HepG2 (cell line): ENCODE results near the gene PAN3.

Source experiments
- CREB1 ChIP-seq, 2 experiments: fragments of 450-650 bp in 1 of 2; IDR thresholded peaks; 2 replicates each; pipeline ENCODE4 v1.6.1; 2016 to 2017; ENCODE audit warnings: control low read depth in 1 of 2, mild to moderate bottlenecking in 1 of 2, missing compliant biosample characterization in 1 of 2, missing genetic modification characterization in 1 of 2
- CTCF ChIP-seq: sonication (generic); formaldehyde crosslinking; IDR thresholded peaks from 2 replicates; pipeline ENCODE4 v1.5.0; 2020; ENCODE audit warnings: mild to moderate bottlenecking, missing genetic modification reagents, moderate library complexity
- HCFC1 ChIP-seq: fragments of 150-350 bp; IDR thresholded peaks from 2 replicates; pipeline ENCODE4 v1.6.1; 2014; ENCODE audit warnings: low read depth, low read length
- POLR2AphosphoS5 ChIP-seq: IDR thresholded peaks from 2 replicates; pipeline ENCODE4 v1.6.1; 2012; ENCODE audit warnings: low read depth, low read length
- SMARCE1 ChIP-seq: fragments of 450-650 bp; IDR thresholded peaks from 2 replicates; pipeline ENCODE4 v1.6.1; 2017; ENCODE audit warnings: borderline replicate concordance
- SOX13 ChIP-seq, 3 experiments: fragments of 450-650 bp in 1 of 3; sonication (generic) in 1 of 3; formaldehyde crosslinking in 1 of 3; IDR thresholded peaks in 2 of 3; conservative IDR thresholded peaks in 1 of 3; 2 replicates each; pipeline versions ENCODE4 v1.5.0 to v1.6.1; 2016 to 2020; ENCODE audit warnings: antibody characterized with exemption in 1 of 3, mild to moderate bottlenecking in 1 of 3, missing compliant biosample characterization in 1 of 3, missing genetic modification reagents in 1 of 3, moderate library complexity in 1 of 3
- SRSF1 ChIP-seq: fragments of 200-400 bp; formaldehyde crosslinking; optimal IDR thresholded peaks from 2 replicates; pipeline ENCODE3; 2017; ENCODE audit warnings: mild to moderate bottlenecking, low read depth, low read length, moderate library complexity
- TFDP2 ChIP-seq: sonication (generic); formaldehyde crosslinking; IDR thresholded peaks from 2 replicates; pipeline ENCODE4 v1.4.0; 2020; ENCODE audit warnings: missing genetic modification reagents
- TGIF2 ChIP-seq: IDR thresholded peaks from 2 replicates; pipeline ENCODE4 v1.6.1; 2016; ENCODE audit warnings: control low read depth, missing compliant biosample characterization
- ZNF138 ChIP-seq: sonication (generic); formaldehyde crosslinking; IDR thresholded peaks from 2 replicates; pipeline ENCODE4 v1.5.0; 2020; ENCODE audit warnings: mild to moderate bottlenecking, low read depth, missing genetic modification reagents
- TF ChIP-seq, protein P1 (sequence below): IDR thresholded peaks from 2 replicates; pipeline ENCODE4 v1.6.1; 2012; ENCODE audit warnings: inconsistent platforms
- TF ChIP-seq, protein P2 (sequence below): sonication (generic); formaldehyde crosslinking; IDR thresholded peaks from 2 replicates; pipeline ENCODE4 v1.5.0; 2020; ENCODE audit warnings: mild to moderate bottlenecking, low read depth, missing genetic modification reagents, borderline replicate concordance

DNA sequence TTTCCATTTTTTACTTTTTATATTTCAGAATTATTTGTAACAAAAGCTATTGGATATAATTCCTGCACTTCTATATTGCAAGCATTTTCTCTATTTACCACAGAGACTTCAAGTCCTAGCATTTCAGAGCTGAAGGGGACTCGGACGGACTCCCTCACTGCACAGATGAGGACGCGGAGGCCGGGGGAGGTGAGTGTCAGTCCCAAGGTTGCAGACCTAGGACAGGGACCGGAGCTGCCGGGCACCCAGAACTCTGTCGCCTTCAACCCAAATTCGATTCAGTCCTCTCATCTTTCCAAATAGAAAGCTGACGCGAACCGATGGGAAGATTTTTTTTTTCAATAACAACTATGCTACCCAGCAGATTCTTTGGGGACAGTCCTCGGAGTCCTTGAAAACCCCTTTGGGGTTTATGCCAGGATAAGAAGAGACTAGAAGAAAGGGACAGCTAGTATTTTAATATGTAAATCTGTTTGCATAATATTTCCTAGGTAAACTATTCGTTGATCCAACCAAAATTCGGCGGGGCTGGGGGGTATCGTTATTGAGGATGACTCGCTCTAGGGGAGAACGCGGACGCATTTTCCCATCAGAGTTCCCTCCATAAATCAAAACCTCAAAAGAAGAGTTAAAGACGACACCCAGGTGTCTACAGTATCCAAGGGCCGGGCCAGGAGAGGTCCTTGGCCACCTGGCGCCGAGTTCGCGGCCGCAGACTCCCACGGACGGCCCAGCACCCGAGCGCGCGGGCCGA is 38.8 kb upstream of the PAN3 start:
- TF ChIP-seq, protein P1, sequence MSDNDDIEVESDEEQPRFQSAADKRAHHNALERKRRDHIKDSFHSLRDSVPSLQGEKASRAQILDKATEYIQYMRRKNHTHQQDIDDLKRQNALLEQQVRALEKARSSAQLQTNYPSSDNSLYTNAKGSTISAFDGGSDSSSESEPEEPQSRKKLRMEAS = no peak
- no peak for TF ChIP-seq SRSF1
- TF ChIP-seq SOX13 (IDR thresholded peaks at IDR 0.05) = no peak
- TF ChIP-seq SOX13 (CRISPR knock-in tag; conservative IDR thresholded peaks at IDR 0.05 in 1 of 2, IDR thresholded peaks at IDR 0.05 in 1 of 2) = no peak
- TF ChIP-seq CREB1 (IDR thresholded peaks at IDR 0.05) = no peak
- no peak for TF ChIP-seq CREB1 (CRISPR knock-in tag; IDR thresholded peaks at IDR 0.05)
- TF ChIP-seq CTCF (CRISPR knock-in tag) = no peak
- TF ChIP-seq TGIF2 (CRISPR knock-in tag) = no peak
- TF ChIP-seq HCFC1 = no peak
- no peak for TF ChIP-seq POLR2AphosphoS5
- TF ChIP-seq, protein P2, sequence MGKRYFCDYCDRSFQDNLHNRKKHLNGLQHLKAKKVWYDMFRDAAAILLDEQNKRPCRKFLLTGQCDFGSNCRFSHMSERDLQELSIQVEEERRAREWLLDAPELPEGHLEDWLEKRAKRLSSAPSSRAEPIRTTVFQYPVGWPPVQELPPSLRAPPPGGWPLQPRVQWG (CRISPR knock-in tag) = no peak
- no peak for TF ChIP-seq ZNF138 (CRISPR knock-in tag)
- TF ChIP-seq SMARCE1 = no peak
- no peak for TF ChIP-seq TFDP2 (CRISPR knock-in tag)
